A673 (cell line): ENCODE results near the gene SEPTIN10. TPM values are rescaled to one million over a fixed set of nuclear protein-coding genes. Genes with fewer than 3 reads are reported as not detected.

Experiments used
- BruUV-seq: library from RNA; stranded (reverse); fragments of 400-500 nt; replicated peaks from 2 replicates; lab custom pipeline; 2021; lab: Mats Ljungman, UMichigan
- CTCF ChIA-PET: fragments of 300-600 bp; sonication (Branson Sonifier 250); formaldehyde crosslinking; loops from one replicate; lab custom pipeline; 2022; ENCODE audit warnings: antibody characterized with exemption; lab: Charles Lee
- POLR2A ChIA-PET: fragments of 300-600 bp; sonication (Branson Sonifier 250); formaldehyde crosslinking; loops from one replicate; lab custom pipeline; 2022; ENCODE audit warnings: antibody characterized with exemption; ENCODE audit not compliant: low non-redundant PET; lab: Charles Lee
- DNase-seq: peaks from one replicate; pipeline ENCODE4 v3.0.0-alpha.2; 2015; ENCODE audit warnings: low spot score
- H3K27ac ChIP-seq: fragments of 200-600 bp; sonication (generic); 2 replicates; pipeline ENCODE4 v1.5.1; 2016; ENCODE audit warnings: mixed run types, low read depth, mild to moderate bottlenecking, mixed read lengths, antibody characterized with exemption, low read length; ENCODE audit not compliant: poor library complexity, severe bottlenecking
- H3K27me3 ChIP-seq: fragments of 200-600 bp; sonication (generic); replicated peaks from 2 replicates; pipeline ENCODE4 v1.6.1; 2017; ENCODE audit warnings: mixed run types, low read depth, mild to moderate bottlenecking, mixed read lengths, antibody characterized with exemption, low read length; ENCODE audit not compliant: insufficient read depth, poor library complexity
- H3K36me3 ChIP-seq: fragments of 200-600 bp; sonication (generic); 2 replicates; pipeline ENCODE4 v1.6.1; 2016; ENCODE audit warnings: mixed run types, mild to moderate bottlenecking, mixed read lengths, antibody characterized with exemption, low read length; ENCODE audit not compliant: insufficient read depth, poor library complexity, severe bottlenecking
- H3K4me1 ChIP-seq: fragments of 200-600 bp; sonication (generic); 2 replicates; pipeline ENCODE4 v1.6.1; 2017; ENCODE audit warnings: mixed run types, mild to moderate bottlenecking, mixed read lengths, antibody characterized with exemption, low read length; ENCODE audit not compliant: insufficient read depth, poor library complexity, severe bottlenecking
- H3K4me3 ChIP-seq: fragments of 200-600 bp; sonication (generic); 2 replicates; pipeline ENCODE4 v1.5.1; 2016; ENCODE audit warnings: low read depth, mixed run types, mild to moderate bottlenecking, mixed read lengths, low read length; ENCODE audit not compliant: poor library complexity, severe bottlenecking
- H3K9me3 ChIP-seq: fragments of 200-600 bp; sonication (generic); 2 replicates; pipeline ENCODE4 v1.6.1; 2016; ENCODE audit warnings: mixed run types, low read depth, mild to moderate bottlenecking, mixed read lengths, antibody characterized with exemption, low read length; ENCODE audit not compliant: poor library complexity, severe bottlenecking
- CTCF ChIP-seq: fragments of 300-800, 200-600 bp; sonication (generic); conservative IDR thresholded peaks from 2 replicates; pipeline ENCODE4 v1.5.1; 2017; ENCODE audit warnings: low read depth, mild to moderate bottlenecking, antibody characterized with exemption, low read length, moderate library complexity, mixed read lengths
- EZH2 ChIP-seq: fragments of 200-600 bp; sonication (generic); IDR thresholded peaks from 2 replicates; pipeline ENCODE4 v1.6.1; 2017; ENCODE audit warnings: borderline replicate concordance, low read depth, mild to moderate bottlenecking, mixed read lengths, antibody characterized with exemption, low read length; ENCODE audit not compliant: poor library complexity, severe bottlenecking
- intact Hi-C: fragments of 100-400 bp; cut with micrococcal nuclease; formaldehyde crosslinking; loops from one replicate; pipeline ENCODE4 v1.10.0; 2022; ENCODE audit not compliant: unreplicated experiment
- total RNA-seq: library from RNA; stranded (reverse); gene quantifications from 2 replicates; pipeline ENCODE4 v1.2.3, GENCODE V29; 2021

SEPTIN10 gene
- total RNA-seq, 1 experiment from 2014 or later, result 118 TPM

GRCh38 chr2:109521233-109522062 lies 92.3 kb downstream of the SEPTIN10 start:
- H3K4me3 ChIP-seq, result no peak overlapping the region
- H3K4me1 ChIP-seq, result no peaks in the 10 kb centered on the region
- no TSS peak for BruUV-seq
- no peaks in the 10 kb centered on the region for H3K9me3 ChIP-seq
- no peaks in the 10 kb centered on the region for H3K27me3 ChIP-seq
- no peaks in the 10 kb centered on the region for H3K36me3 ChIP-seq
- POLR2A ChIA-PET, result no interaction called here
- intact Hi-C loops, result no loop called here
- no peak for DNase-seq
- no peak overlapping the region for H3K27ac ChIP-seq
- TF ChIP-seq EZH2, result no peak
- no peak for TF ChIP-seq CTCF
- CTCF ChIA-PET, result no interaction called here

- no peak overlapping the region for H3K27ac ChIP-seq
- no peaks in the 10 kb centered on the region for H3K36me3 ChIP-seq
- no peaks in the 10 kb centered on the region for H3K4me1 ChIP-seq
- ChIA-PET CTCF (no interaction called here), POLR2A (no interaction called here)
- H3K4me3 ChIP-seq, result no peak overlapping the region
- H3K27me3 ChIP-seq, result no peaks in the 10 kb centered on the region
- no TSS peak for BruUV-seq
- no peaks in the 10 kb centered on the region for H3K9me3 ChIP-seq
- no peak for DNase-seq
- TF ChIP-seq EZH2, result no peak
- no peak for TF ChIP-seq CTCF
- intact Hi-C loops, result loop anchor here (10.0 kb wide), 1 partner anchor 665 kb away; no protein-coding TSS in a partner anchor
These were observed 94.3 kb downstream of the SEPTIN10 start for GRCh38 chr2:109519513-109519912.

- Histone ChIP-seq H3K36me3 (no peaks in the 10 kb centered on the region), H3K4me1 (no peaks in the 10 kb centered on the region), H3K27me3 (no peaks in the 10 kb centered on the region), H3K9me3 (no peaks in the 10 kb centered on the region), H3K4me3 (no peak overlapping the region), H3K27ac (no peak overlapping the region)
- ChIA-PET CTCF (no interaction called here), POLR2A (no interaction called here)
- intact Hi-C loops, result loop anchor here (10.0 kb wide), 1 partner anchor 663 kb away; no protein-coding TSS in a partner anchor
- DNase-seq, result no peak
- no peak for TF ChIP-seq CTCF
- no peak for TF ChIP-seq EZH2
- no TSS peak for BruUV-seq
These were observed 96.5 kb downstream of the SEPTIN10 start for GRCh38 chr2:109517118-109517889.
